HFF-Myc (cell line): Measurements from ENCODE around the gene FAM8A1.

Experiments
- DNase-seq: peaks from one replicate; pipeline ENCODE4 v3.0.0-alpha.2; 2011; ENCODE audit warnings: low read depth; ENCODE audit errors: extremely low read depth
- H3K4me3 ChIP-seq: replicated peaks from 2 replicates; pipeline ENCODE4 v1.5.1; 2011; ENCODE audit warnings: low read depth, mild to moderate bottlenecking, control low read depth, low read length
- CTCF ChIP-seq: IDR thresholded peaks from 2 replicates; pipeline ENCODE4 v1.5.1; 2012; ENCODE audit warnings: mild to moderate bottlenecking, low read depth, low read length, control low read depth; ENCODE audit errors: missing control alignments

The FAM8A1 gene

GRCh38 chr6:17599877-17600526 is at the start of gene FAM8A1:
TSS of gene FAM8A1 (plus strand) at chr6:17600302. CDS start at chr6:17600410, 108 bp downstream.
- DNase-seq, result peak; percentile 63
- TF ChIP-seq CTCF, result peak; percentile 50
- H3K4me3 ChIP-seq, result peak within 1 kb of the TSS; percentile 79

- TF ChIP-seq CTCF, result no peak
- H3K4me3 ChIP-seq, result no peak overlapping the region
Measured at GRCh38 chr6:17551383-17551958, 48.6 kb upstream of the FAM8A1 start.

GRCh38 chr6:17552861-17553260 is 47.2 kb upstream of the FAM8A1 start:
- TF ChIP-seq CTCF, result no peak
- DNase-seq, result no peak
- no peak overlapping the region for H3K4me3 ChIP-seq

More at GRCh38 chr6:17551383-17551958, 48.6 kb upstream of the FAM8A1 start:
- no peak for DNase-seq

- no peak for TF ChIP-seq CTCF
- no peak overlapping the region for H3K4me3 ChIP-seq
- DNase-seq, result no peak
Measured at GRCh38 chr6:17556014-17556413, 44.1 kb upstream of the FAM8A1 start.

- DNase-seq, result no peak
- no peak for TF ChIP-seq CTCF
- no peak overlapping the region for H3K4me3 ChIP-seq
Measured at GRCh38 chr6:17562636-17563035, 37.5 kb upstream of the FAM8A1 start.

GRCh38 chr6:17565399-17565798 is 34.7 kb upstream of the FAM8A1 start:
- TF ChIP-seq CTCF, result no peak
- H3K4me3 ChIP-seq, result no peak overlapping the region
- DNase-seq, result no peak
